ENCODE results near the gene APOF.
"Not testable (repeated sequence)": the region's sequence is repeated elsewhere in the genome, so short reads cannot be mapped to it uniquely, and the experiment has no call there.

APOF gene

GRCh38 chr12:56330936-56331490 lies 31.6 kb downstream of the APOF start:
- DNase-seq: no peak

GRCh38 chr12:56326533-56326932 lies 36.1 kb downstream of the APOF start:
- no peak for DNase-seq

GRCh38 chr12:56326126-56326525 lies 36.5 kb downstream of the APOF start:
- DNase-seq: no peak

- no peak for DNase-seq
These were observed 38.5 kb downstream of the APOF start for GRCh38 chr12:56324206-56324605.

- not testable (repeated sequence) for DNase-seq
These were observed 41.0 kb downstream of the APOF start for GRCh38 chr12:56321610-56322009.

- peak; percentile 28 for DNase-seq
These were observed 41.6 kb downstream of the APOF start for GRCh38 chr12:56321027-56321426.

GRCh38 chr12:56317675-56318074 lies 45.0 kb downstream of the APOF start:
- DNase-seq: no peak

GRCh38 chr12:56315622-56316473 lies 46.8 kb downstream of the APOF start, which contains the start of gene CNPY2:
CNPY2 (minus strand) TSS chr12:56315988; CDS start chr12:56315217, 771 bp downstream.
- peak; percentile 97 for DNase-seq

GRCh38 chr12:56315249-56315621 lies 47.4 kb downstream of the APOF start:
- no peak for DNase-seq

- DNase-seq: no peak
These were observed 51.7 kb downstream of the APOF start for GRCh38 chr12:56311003-56311402.
